Measurements from ENCODE around the gene NAALADL2.
"Not testable (repeated sequence)": the region's sequence is repeated elsewhere in the genome, so short reads cannot be mapped to it uniquely, and the experiment has no call there.

The NAALADL2 gene

GRCh38 chr3:175155172-175155571, 296.0 kb downstream of the NAALADL2 start:
- H3K4me1 Mint-ChIP-seq = no peaks in the 10 kb centered on the region
- no peak overlapping the region for H3K27ac Mint-ChIP-seq
- H3K9me3 Mint-ChIP-seq = no peaks in the 10 kb centered on the region
- no peak overlapping the region for H3K4me3 Mint-ChIP-seq
- no peaks in the 10 kb centered on the region for H3K27me3 Mint-ChIP-seq
- DNase-seq (no peak), ATAC-seq (no peak)

- ATAC-seq = no peak
Observed at GRCh38 chr3:175159202-175159601, 300.1 kb downstream of the NAALADL2 start.

GRCh38 chr3:175161291-175161690, 302.2 kb downstream of the NAALADL2 start:
- H3K9me3 Mint-ChIP-seq = no peaks in the 10 kb centered on the region

More at GRCh38 chr3:175159202-175159601, 300.1 kb downstream of the NAALADL2 start:
- no peak overlapping the region for H3K4me3 Mint-ChIP-seq
- DNase-seq = no peak
- H3K9me3 Mint-ChIP-seq = no peaks in the 10 kb centered on the region
- no peaks in the 10 kb centered on the region for H3K4me1 Mint-ChIP-seq
- no peaks in the 10 kb centered on the region for H3K27me3 Mint-ChIP-seq
- no peak overlapping the region for H3K27ac Mint-ChIP-seq

GRCh38 chr3:175163686-175164085, 304.6 kb downstream of the NAALADL2 start:
- no peak for DNase-seq
- no peak overlapping the region for H3K4me3 Mint-ChIP-seq
- no peaks in the 10 kb centered on the region for H3K9me3 Mint-ChIP-seq
- H3K27ac Mint-ChIP-seq = no peak overlapping the region
- no peak for ATAC-seq
- no peaks in the 10 kb centered on the region for H3K4me1 Mint-ChIP-seq
- H3K27me3 Mint-ChIP-seq = no peaks in the 10 kb centered on the region

More at GRCh38 chr3:175161291-175161690, 302.2 kb downstream of the NAALADL2 start:
- Mint-ChIP-seq H3K4me3 (no peak overlapping the region), H3K27me3 (no peaks in the 10 kb centered on the region), H3K27ac (no peak overlapping the region), H3K4me1 (no peaks in the 10 kb centered on the region)
- no peak for DNase-seq
- ATAC-seq = no peak

- not testable (repeated sequence) for H3K4me3 Mint-ChIP-seq, H3K27me3 Mint-ChIP-seq, DNase-seq, H3K9me3 Mint-ChIP-seq, ATAC-seq, H3K27ac Mint-ChIP-seq, H3K4me1 Mint-ChIP-seq
Observed at GRCh38 chr3:175173117-175173516, 314.0 kb downstream of the NAALADL2 start.

- DNase-seq = no peak
- Mint-ChIP-seq H3K27ac (no peak overlapping the region), H3K9me3 (peaks cover 0 to 4% of the 10 kb centered on the region in 2 donors), H3K4me3 (no peak overlapping the region), H3K4me1 (no peaks in the 10 kb centered on the region), H3K27me3 (no peaks in the 10 kb centered on the region)
- ATAC-seq = no peak
Observed at GRCh38 chr3:175176556-175176955, 317.4 kb downstream of the NAALADL2 start.

- Mint-ChIP-seq H3K4me1 (no peaks in the 10 kb centered on the region), H3K27ac (no peak overlapping the region), H3K4me3 (no peak overlapping the region), H3K27me3 (no peaks in the 10 kb centered on the region), H3K9me3 (peaks cover 0 to 4% of the 10 kb centered on the region in 2 donors)
- DNase-seq (no peak), ATAC-seq (no peak)
Observed at GRCh38 chr3:175179055-175179454, 319.9 kb downstream of the NAALADL2 start.

GRCh38 chr3:175184392-175184791, 325.3 kb downstream of the NAALADL2 start:
- Mint-ChIP-seq H3K27me3 (no peaks in the 10 kb centered on the region), H3K27ac (no peak overlapping the region), H3K9me3 (peaks cover 0 to 6% of the 10 kb centered on the region in 2 donors), H3K4me1 (no peaks in the 10 kb centered on the region), H3K4me3 (no peak overlapping the region)
- ATAC-seq (no peak), DNase-seq (no peak)

GRCh38 chr3:175185903-175186302, 326.8 kb downstream of the NAALADL2 start:
- Mint-ChIP-seq H3K27me3 (no peaks in the 10 kb centered on the region), H3K4me1 (no peaks in the 10 kb centered on the region), H3K27ac (no peak overlapping the region), H3K9me3 (peaks cover 0 to 6% of the 10 kb centered on the region in 2 donors), H3K4me3 (no peak overlapping the region)
- no peak for ATAC-seq
- no peak for DNase-seq

- DNase-seq (no peak), ATAC-seq (no peak)
- H3K27ac Mint-ChIP-seq = no peak overlapping the region
- peaks cover 0 to 6% of the 10 kb centered on the region in 2 donors for H3K9me3 Mint-ChIP-seq
- no peaks in the 10 kb centered on the region for H3K27me3 Mint-ChIP-seq
- no peaks in the 10 kb centered on the region for H3K4me1 Mint-ChIP-seq
- no peak overlapping the region for H3K4me3 Mint-ChIP-seq
Observed at GRCh38 chr3:175186511-175186910, 327.4 kb downstream of the NAALADL2 start.

GRCh38 chr3:175187586-175187985, 328.5 kb downstream of the NAALADL2 start:
- H3K9me3 Mint-ChIP-seq = peaks cover 0 to 6% of the 10 kb centered on the region in 2 donors
- ATAC-seq (no peak), DNase-seq (no peak)
- no peaks in the 10 kb centered on the region for H3K27me3 Mint-ChIP-seq
- no peaks in the 10 kb centered on the region for H3K4me1 Mint-ChIP-seq
- H3K4me3 Mint-ChIP-seq = no peak overlapping the region
- H3K27ac Mint-ChIP-seq = no peak overlapping the region

GRCh38 chr3:175192536-175192935, 333.4 kb downstream of the NAALADL2 start:
- no peaks in the 10 kb centered on the region for H3K27me3 Mint-ChIP-seq
- no peak overlapping the region for H3K27ac Mint-ChIP-seq
- no peaks in the 10 kb centered on the region for H3K4me1 Mint-ChIP-seq
- DNase-seq (no peak), ATAC-seq (no peak)
- H3K4me3 Mint-ChIP-seq = no peak overlapping the region
- H3K9me3 Mint-ChIP-seq = peaks cover 0 to 6% of the 10 kb centered on the region in 2 donors

GRCh38 chr3:175193815-175194518, 334.8 kb downstream of the NAALADL2 start:
- no peak overlapping the region for H3K27ac Mint-ChIP-seq
- no peak for ATAC-seq
- no peak for DNase-seq
- peaks cover 0 to under 1% of the 10 kb centered on the region in 2 donors for H3K9me3 Mint-ChIP-seq
- H3K4me3 Mint-ChIP-seq = no peak overlapping the region
- H3K4me1 Mint-ChIP-seq = no peaks in the 10 kb centered on the region
- no peaks in the 10 kb centered on the region for H3K27me3 Mint-ChIP-seq

GRCh38 chr3:175198991-175199783, 340.1 kb downstream of the NAALADL2 start:
- H3K4me3 Mint-ChIP-seq = no peak overlapping the region
- H3K4me1 Mint-ChIP-seq = no peaks in the 10 kb centered on the region
- H3K27me3 Mint-ChIP-seq = no peaks in the 10 kb centered on the region
- peaks cover 6 to 27% of the 10 kb centered on the region in 2 donors for H3K9me3 Mint-ChIP-seq
- DNase-seq (no peak), ATAC-seq (no peak)
- H3K27ac Mint-ChIP-seq = no peak overlapping the region

- DNase-seq = no peak
- peaks cover 6 to 34% of the 10 kb centered on the region in 2 donors for H3K9me3 Mint-ChIP-seq
- no peak for ATAC-seq
- no peaks in the 10 kb centered on the region for H3K27me3 Mint-ChIP-seq
- no peak overlapping the region for H3K27ac Mint-ChIP-seq
- no peaks in the 10 kb centered on the region for H3K4me1 Mint-ChIP-seq
- no peak overlapping the region for H3K4me3 Mint-ChIP-seq
Observed at GRCh38 chr3:175199961-175200360, 340.8 kb downstream of the NAALADL2 start.

- no peak for DNase-seq
- Mint-ChIP-seq H3K9me3 (peaks cover 8 to 40% of the 10 kb centered on the region in 2 donors), H3K27ac (no peak overlapping the region), H3K27me3 (no peaks in the 10 kb centered on the region), H3K4me1 (no peaks in the 10 kb centered on the region), H3K4me3 (no peak overlapping the region)
- ATAC-seq = no peak
Observed at GRCh38 chr3:175200391-175201095, 341.4 kb downstream of the NAALADL2 start.
